Hematopoietic multipotent progenitor cell treated with erythropoietin and hydrocortisone succinate and interleukin-3 and kit ligand, for 6 days (in vitro differentiated cells): ENCODE results near the gene SAMD7.

Experiments
- DNase-seq: peaks from one replicate; pipeline ENCODE4 v3.0.0-alpha.2; 2015

SAMD7 gene

DNA sequence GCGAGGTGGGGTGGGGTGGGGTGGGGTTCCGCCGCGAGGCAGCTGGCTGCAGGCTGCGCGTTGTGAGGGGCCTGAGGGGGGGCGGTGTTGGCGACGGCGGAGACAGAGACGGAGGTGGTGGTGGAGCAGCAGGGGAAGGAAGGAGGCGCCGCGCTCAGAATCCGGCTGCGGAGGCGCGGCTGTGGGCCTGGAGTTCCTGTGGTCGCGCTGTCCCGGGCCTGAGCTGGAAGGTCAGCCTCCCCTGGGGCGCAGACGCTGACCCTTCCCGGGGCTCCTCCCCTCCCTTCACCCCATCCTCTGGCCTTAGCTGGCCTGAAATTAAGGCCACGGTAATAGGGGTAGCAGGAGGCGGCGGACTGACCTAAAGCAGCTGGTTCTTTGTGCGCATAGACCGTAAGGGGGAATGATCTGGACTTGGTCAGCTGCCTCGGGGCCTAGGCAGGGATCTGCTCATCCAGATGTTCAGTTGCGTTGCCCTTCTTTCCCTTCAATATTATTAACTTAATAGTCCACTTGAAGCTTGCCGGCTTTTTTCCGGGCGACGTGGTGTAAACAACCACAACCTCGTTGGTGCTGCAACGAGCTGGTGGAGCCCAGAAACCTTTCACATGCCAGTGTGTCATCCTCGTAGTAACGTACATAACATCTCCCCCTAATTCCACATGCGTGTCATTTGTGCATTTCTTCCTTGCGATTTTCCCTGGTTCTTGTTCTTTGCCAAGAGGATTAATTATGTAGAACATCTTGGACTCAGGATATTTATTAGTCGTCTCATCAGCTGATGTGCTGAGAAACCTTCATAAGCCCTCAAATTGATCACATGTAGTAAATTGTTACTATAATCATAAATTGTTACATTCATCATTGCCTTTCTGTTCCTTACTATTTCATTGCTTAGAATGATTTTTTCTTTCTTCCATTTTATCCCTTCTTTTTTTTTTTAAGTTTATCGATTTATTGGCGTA is 55.9 kb downstream of the SAMD7 start:
- DNase-seq, result peak; percentile 60

DNA sequence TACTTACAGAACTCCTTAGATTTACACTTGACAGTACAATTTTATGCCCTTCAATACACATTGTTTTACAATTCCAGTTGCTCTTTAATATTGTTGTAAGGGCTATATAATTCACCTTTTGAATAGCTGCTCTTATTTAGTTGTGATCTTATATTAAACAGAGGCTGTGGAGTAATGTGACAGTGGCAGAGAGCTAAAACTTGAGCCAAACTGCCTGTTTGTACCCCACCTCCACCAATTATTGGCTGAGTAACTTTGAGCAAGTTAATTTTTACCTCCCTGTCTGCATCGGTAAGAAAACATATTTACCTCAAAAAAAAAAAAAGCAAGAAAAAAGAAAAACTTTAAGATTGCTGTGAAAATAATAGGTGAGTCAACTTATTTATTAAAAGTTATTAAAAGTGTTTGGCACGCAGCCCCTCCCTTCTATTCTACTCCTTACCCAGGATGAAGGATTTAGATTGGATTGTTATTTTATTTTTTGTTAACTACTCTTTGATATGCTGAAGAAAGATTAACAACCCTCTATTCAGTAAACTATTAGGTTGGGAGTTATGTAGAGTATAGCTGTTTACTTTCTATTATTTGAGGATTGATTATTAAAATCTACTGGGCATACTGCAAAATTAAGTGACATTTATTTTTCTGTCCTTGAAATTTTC is 57.0 kb downstream of the SAMD7 start:
- DNase-seq, result no peak

DNA sequence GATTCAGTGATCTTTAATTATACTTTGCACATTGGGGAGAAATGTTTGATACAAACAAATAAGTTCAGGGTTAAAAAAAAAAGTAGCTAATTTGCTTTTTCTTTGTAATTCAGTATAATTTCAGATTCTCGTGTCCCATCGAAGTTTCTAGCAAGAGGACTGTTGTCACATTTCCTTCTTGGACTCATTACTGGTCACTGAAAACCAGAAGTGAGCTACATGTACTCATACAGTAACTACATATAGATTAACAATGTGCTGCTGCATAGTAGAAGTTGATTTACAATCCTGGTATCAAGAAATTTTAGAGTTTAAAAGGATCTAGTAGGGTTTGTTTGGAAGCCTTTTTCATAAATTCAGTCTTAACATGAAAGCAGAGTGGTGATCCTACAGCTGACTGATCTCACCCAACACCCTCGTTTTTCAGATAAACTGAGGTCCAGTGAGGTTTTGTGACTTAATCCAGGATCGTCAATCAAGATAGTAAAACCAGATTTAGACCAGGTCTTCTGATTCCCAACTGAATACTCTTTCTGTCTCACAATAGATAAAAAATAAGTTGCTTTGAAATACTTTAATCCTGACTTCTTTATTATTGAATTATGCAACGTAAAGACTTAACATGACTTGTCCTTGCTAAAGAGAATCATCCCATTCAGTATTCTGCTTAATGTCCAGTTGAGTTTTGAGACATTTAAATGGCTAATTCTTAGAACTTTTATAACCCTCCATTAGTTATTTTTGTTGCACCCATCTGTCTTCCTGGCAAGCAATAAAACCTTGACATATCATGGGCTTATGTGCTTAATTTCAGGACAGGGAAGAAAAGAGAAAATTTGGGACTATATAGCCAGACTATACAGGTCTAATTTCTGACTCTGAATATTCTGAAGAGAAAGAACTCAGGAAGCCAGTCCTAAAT is 58.1 kb downstream of the SAMD7 start:
- DNase-seq, result peak; percentile 22

DNA sequence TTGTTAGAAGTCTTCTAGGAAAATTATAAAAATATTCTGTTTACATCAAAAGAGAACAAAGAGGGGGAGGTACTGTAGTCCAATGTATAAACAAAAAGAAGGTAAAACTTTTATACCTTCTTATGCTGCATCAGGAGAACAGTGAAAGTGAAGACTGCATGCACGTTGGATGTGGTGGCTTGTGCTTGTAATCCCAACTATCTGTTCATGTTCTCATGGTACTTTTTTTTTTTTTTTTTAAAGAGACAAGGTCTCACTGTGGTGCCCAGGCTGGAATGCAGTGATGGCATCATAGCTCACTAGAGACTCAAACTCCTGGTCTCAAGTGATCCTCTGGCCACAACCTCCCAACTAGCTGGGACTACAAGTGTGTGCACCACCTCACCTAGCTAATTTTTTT is 59.5 kb downstream of the SAMD7 start:
- no peak for DNase-seq

DNA sequence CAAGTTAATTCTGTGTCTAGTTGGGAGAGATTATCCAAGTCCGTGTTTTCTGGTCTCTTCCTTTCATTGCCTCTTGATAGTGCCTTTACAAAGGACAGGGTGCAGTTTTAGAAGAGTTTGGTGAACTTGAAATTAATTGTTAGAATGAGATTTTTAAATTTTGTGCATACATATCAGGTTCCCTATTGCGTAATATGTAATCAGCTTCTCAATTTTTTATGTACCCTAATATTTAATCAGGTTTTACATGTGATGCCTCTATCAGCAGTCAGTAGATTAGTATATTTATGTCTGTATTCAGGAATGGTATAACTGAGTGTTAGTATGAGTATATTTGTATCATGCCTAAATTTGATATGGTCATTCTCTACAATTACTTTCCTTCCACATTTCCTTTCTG is 60.1 kb downstream of the SAMD7 start:
- no peak for DNase-seq

DNA sequence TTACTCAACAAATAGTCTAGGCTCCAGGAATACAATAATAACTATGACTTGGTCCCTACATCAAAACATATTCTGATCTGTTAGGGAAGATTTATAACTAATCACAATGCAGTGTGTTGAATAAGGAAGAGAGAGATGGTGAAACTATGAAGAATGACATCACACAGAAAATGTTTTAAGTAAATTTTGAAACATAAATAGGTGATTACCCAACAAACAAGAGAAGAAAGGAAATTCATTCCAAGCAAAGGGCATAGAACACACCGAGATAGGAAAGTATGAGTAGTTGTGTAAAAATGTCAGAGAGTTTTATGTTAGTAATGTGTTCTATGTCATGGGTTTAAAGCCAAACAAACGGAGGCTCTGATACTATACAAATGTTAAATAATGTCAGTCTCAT is 68.7 kb downstream of the SAMD7 start:
- no peak for DNase-seq

DNA sequence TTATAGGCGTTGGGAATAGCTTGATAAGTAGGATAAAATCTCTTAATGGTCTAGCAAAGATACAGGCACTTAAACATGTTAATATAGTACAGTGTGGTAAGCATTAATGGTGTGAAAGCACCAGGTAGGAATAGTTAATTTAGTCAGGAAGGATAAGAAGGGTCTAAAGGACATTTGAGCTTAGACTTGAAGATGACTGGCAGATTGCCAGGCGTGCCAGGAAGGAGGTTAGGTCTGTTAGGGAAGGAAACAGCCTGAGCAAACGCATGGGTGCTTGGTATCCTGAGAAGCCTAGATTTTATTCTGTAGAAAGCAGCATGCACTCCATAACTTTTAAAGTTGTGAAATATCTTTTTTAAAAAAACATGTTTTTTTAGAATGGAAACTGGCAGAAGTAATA is 72.9 kb downstream of the SAMD7 start:
- peak; percentile 50 for DNase-seq
